B cell (primary cell): ENCODE results near the gene CCDC112. TPM values are rescaled to one million over a fixed set of nuclear protein-coding genes. Genes with fewer than 3 reads are reported as not detected.

Source experiments
- ATAC-seq: fragments of 200-7000 bp; cut with Tn5 transposase; one replicate; pipeline ENCODE4 v1.10.0; 2021; ENCODE audit warnings: low read depth, mild to moderate bottlenecking, moderate number of reproducible peaks, moderate library complexity
- CTCF ChIA-PET: fragments of 350-600 bp; sonication (Branson Sonifier 250); formaldehyde crosslinking; loops from one replicate; lab custom pipeline; 2021; ENCODE audit warnings: antibody characterized with exemption, inconsistent platforms; lab: Charles Lee
- POLR2A ChIA-PET: fragments of 350-600 bp; sonication (Branson Sonifier 250); formaldehyde crosslinking; loops from one replicate; lab custom pipeline; 2021; ENCODE audit warnings: antibody characterized with exemption; lab: Charles Lee
- DNase-seq: peaks from one replicate; pipeline ENCODE4 v3.0.0; 2013
- H2AFZ ChIP-seq: 2 replicates; pipeline ENCODE4 v1.6.1; 2012; ENCODE audit warnings: mild to moderate bottlenecking, low read depth, low read length; ENCODE audit not compliant: insufficient read depth, poor library complexity, severe bottlenecking
- H3K27ac ChIP-seq, 2 donors: 1 replicate in 1 of 2; 2 replicates in 1 of 2; pipeline ENCODE4 v1.5.1; 2012 to 2013; ENCODE audit warnings: low read length in 2 of 2, mild to moderate bottlenecking in 2 of 2, moderate library complexity in 1 of 2
- H3K27me3 ChIP-seq, 4 experiments: fragments of 200-600 bp in 1 of 4; sonication (generic) in 1 of 4; replicated peaks in 1 of 4; 1 replicate in 2 of 4; 2 replicates in 2 of 4; pipeline versions ENCODE4 v1.6.1 to v1.7.0; 2013 to 2016; ENCODE audit warnings: low read length in 3 of 4, mild to moderate bottlenecking in 2 of 4, mixed read lengths in 1 of 4, moderate library complexity in 1 of 4; ENCODE audit not compliant: insufficient read depth in 4 of 4, control insufficient read depth in 3 of 4; ENCODE audit errors: control extremely low read depth in 1 of 4
- H3K36me3 ChIP-seq, 2 experiments: replicated peaks in 1 of 2; 1 replicate in 1 of 2; 2 replicates in 1 of 2; pipeline versions ENCODE4 v1.6.1 to v1.7.1; 2013; ENCODE audit warnings: low read length in 1 of 2; ENCODE audit not compliant: insufficient read depth in 2 of 2, control insufficient read depth in 1 of 2; ENCODE audit errors: control extremely low read depth in 1 of 2, extremely low read depth in 1 of 2
- H3K4me1 ChIP-seq, 2 donors: fragments of 200-600 bp in 1 of 2; sonication (generic) in 1 of 2; 1 replicate in 1 of 2; 2 replicates in 1 of 2; pipeline versions ENCODE4 v1.5.1 to v1.6.1; 2013 to 2017; ENCODE audit warnings: low read length in 2 of 2; ENCODE audit not compliant: control insufficient read depth in 2 of 2, insufficient read depth in 2 of 2
- H3K4me2 ChIP-seq: replicated peaks from 2 replicates; pipeline ENCODE3; 2012; ENCODE audit warnings: mild to moderate bottlenecking, low read depth, low read length; ENCODE audit not compliant: poor library complexity, severe bottlenecking
- H3K4me3 ChIP-seq, 5 experiments: fragments of 200-600 bp in 1 of 5; sonication (generic) in 1 of 5; 1 replicate in 3 of 5; 2 replicates in 2 of 5; pipeline versions ENCODE4 v1.5.1 to v1.7.0; 2011 to 2016; ENCODE audit warnings: low read length in 4 of 5, mild to moderate bottlenecking in 4 of 5, low read depth in 2 of 5, control low read depth in 1 of 5, moderate library complexity in 1 of 5; ENCODE audit not compliant: insufficient read depth in 1 of 5; ENCODE audit errors: control extremely low read depth in 1 of 5, extremely low read depth in 1 of 5
- H3K79me2 ChIP-seq: fragments of 200-600 bp; sonication (generic); one replicate; pipeline ENCODE4 v1.6.0; 2016; ENCODE audit warnings: low read length; ENCODE audit not compliant: control insufficient read depth, insufficient read depth
- H3K9ac ChIP-seq: fragments of 200-600 bp; sonication (generic); 2 replicates; pipeline ENCODE4 v1.6.1; 2017; ENCODE audit warnings: mild to moderate bottlenecking, low read length, moderate library complexity
- H3K9me3 ChIP-seq, 3 donors: one replicate each; pipeline versions ENCODE4 v1.6.1 to v1.7.1; 2013; ENCODE audit warnings: low read length in 2 of 3; ENCODE audit not compliant: control insufficient read depth in 2 of 3, insufficient read depth in 1 of 3; ENCODE audit errors: control extremely low read depth in 1 of 3
- H4K20me1 ChIP-seq: 2 replicates; pipeline ENCODE4 v1.6.0; 2012; ENCODE audit warnings: mild to moderate bottlenecking, low read length; ENCODE audit not compliant: insufficient read depth, control insufficient read depth, poor library complexity, severe bottlenecking
- H3K27ac Mint-ChIP-seq: one replicate; pipeline ENCODE4 v1.8.0; 2021; ENCODE audit warnings: mixed read lengths
- H3K27me3 Mint-ChIP-seq: one replicate; pipeline ENCODE4 v1.8.0; 2021; ENCODE audit warnings: mixed read lengths
- H3K4me1 Mint-ChIP-seq: one replicate; pipeline ENCODE4 v1.8.0; 2021; ENCODE audit warnings: mixed read lengths
- H3K4me3 Mint-ChIP-seq: one replicate; pipeline ENCODE4 v1.8.0; 2021; ENCODE audit warnings: mixed read lengths
- H3K9me3 Mint-ChIP-seq: one replicate; pipeline ENCODE4 v1.8.0; 2022; ENCODE audit warnings: mixed read lengths; ENCODE audit not compliant: insufficient read depth
- EZH2 ChIP-seq: IDR thresholded peaks from 2 replicates; pipeline ENCODE4 v1.6.1; 2012; ENCODE audit warnings: borderline replicate concordance, low read depth, mild to moderate bottlenecking, moderate library complexity, low read length; ENCODE audit not compliant: insufficient read depth, poor library complexity, severe bottlenecking
- WGBS: methylation state at CpG from one replicate; pipeline ENCODE4 v1.1.5; 2013; ENCODE audit warnings: missing lambda C conversion rate; ENCODE audit not compliant: insufficient coverage; 5-methylcytosine and 5-hydroxymethylcytosine counted together
- intact Hi-C: fragments of 100-400 bp; cut with micrococcal nuclease; formaldehyde crosslinking; loops from one replicate; pipeline ENCODE4 v1.10.0; 2022
- polyA plus RNA-seq: library from polyadenylated mRNA; depleted of rRNA; stranded (reverse); fragments of >200 nt; gene quantifications from 2 replicates; pipeline ENCODE4 v1.2.3, GENCODE V29; 2012
- total RNA-seq, 2 donors: library from RNA; stranded (reverse); fragments of 120-200 nt in 1 of 2; gene quantifications; 1 replicate in 1 of 2; 2 replicates in 1 of 2; pipeline versions ENCODE4 v1.2.3 to v1.2.4, GENCODE V29; 2013 to 2022
- TF ChIP-seq, protein P1 (sequence below): fragments of 200-600 bp; IDR thresholded peaks from one replicate; pipeline ENCODE4 v1.8.0; 2022; ENCODE audit warnings: antibody characterized with exemption, mild to moderate bottlenecking

Gene CCDC112
- total and polyA plus RNA-seq, 2 donors (not counting 1 experiment from before 2014, with no cell fraction given) = 3.7 to 9.6 TPM

DNA sequence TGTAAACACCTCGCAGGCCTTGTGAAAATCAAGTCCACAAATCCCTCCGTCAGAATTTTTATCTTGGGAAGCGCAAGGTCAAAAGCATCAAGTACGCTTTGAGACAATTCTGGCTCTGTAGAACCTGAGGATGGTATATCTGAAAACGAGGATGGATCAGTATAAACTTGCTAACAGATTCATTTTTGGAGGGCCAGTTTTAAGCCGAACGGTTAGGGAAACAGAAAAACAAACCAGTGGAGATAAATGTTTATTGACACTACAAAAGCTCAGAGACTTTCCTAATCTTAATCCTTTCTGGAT lies 33.4 kb downstream of the CCDC112 start:
- Histone ChIP-seq H3K9ac (peak overlapping the region; percentile 96), H3K9me3 (no peaks in the 10 kb centered on the region), H2AFZ (peak overlapping the region; percentile 97), H3K4me2 (peak overlapping the region; percentile 74), H3K4me3 (peak overlapping the region in 4 of 5 experiments; percentile 78 to 97 (median 84)), H3K79me2 (peaks cover 45% of the 10 kb centered on the region), H3K27ac (peak overlapping the region; percentile 88 to 92), H3K27me3 (no peaks in the 10 kb centered on the region), H3K4me1 (peaks cover 20 to 26% of the 10 kb centered on the region in 2 donors), H4K20me1 (peaks cover 31% of the 10 kb centered on the region), H3K36me3 (peaks cover 0 to 4% of the 10 kb centered on the region in 2 experiments)
- H3K27me3 Mint-ChIP-seq = no peaks in the 10 kb centered on the region
- POLR2A ChIA-PET = interaction anchor here (0.6 kb wide), 1 partner anchor 9 kb away, joined by 5 read pairs; no protein-coding TSS in a partner anchor
- TF ChIP-seq, protein P1, sequence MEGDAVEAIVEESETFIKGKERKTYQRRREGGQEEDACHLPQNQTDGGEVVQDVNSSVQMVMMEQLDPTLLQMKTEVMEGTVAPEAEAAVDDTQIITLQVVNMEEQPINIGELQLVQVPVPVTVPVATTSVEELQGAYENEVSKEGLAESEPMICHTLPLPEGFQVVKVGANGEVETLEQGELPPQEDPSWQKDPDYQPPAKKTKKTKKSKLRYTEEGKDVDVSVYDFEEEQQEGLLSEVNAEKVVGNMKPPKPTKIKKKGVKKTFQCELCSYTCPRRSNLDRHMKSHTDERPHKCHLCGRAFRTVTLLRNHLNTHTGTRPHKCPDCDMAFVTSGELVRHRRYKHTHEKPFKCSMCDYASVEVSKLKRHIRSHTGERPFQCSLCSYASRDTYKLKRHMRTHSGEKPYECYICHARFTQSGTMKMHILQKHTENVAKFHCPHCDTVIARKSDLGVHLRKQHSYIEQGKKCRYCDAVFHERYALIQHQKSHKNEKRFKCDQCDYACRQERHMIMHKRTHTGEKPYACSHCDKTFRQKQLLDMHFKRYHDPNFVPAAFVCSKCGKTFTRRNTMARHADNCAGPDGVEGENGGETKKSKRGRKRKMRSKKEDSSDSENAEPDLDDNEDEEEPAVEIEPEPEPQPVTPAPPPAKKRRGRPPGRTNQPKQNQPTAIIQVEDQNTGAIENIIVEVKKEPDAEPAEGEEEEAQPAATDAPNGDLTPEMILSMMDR = no peak
- TF ChIP-seq EZH2 = no peak
- peak overlapping the region; percentile 92 for H3K27ac Mint-ChIP-seq
- H3K4me1 Mint-ChIP-seq = peaks cover 48% of the 10 kb centered on the region
- intact Hi-C loops = loop anchor here (2.0 kb wide), 2 partner anchors 94 to 282 kb away; partner anchors contain the start of genes FEM1C and TRIM36
- 79% methylated on average over 6 of the region's 7 CpGs for WGBS
- CTCF ChIA-PET = interaction anchor here (1.1 to 1.6 kb wide), 2 partner anchors 11 to 45 kb away, joined by 3 to 8 read pairs; no protein-coding TSS in a partner anchor
- H3K4me3 Mint-ChIP-seq = peak overlapping the region; percentile 92
- DNase-seq (no peak), ATAC-seq (no peak)
- H3K9me3 Mint-ChIP-seq = no peaks in the 10 kb centered on the region
